Skeletal muscle cell (primary cell): Measurements from ENCODE around the gene MC1R.
"Not testable (repeated sequence)": the region's sequence is repeated elsewhere in the genome, so short reads cannot be mapped to it uniquely, and the experiment has no call there.

Source experiments
- DNase-seq: peaks from one replicate; pipeline ENCODE4 v3.0.0-alpha.2; 2010; ENCODE audit warnings: low read depth
- H3K4me3 ChIP-seq: 2 replicates; pipeline ENCODE4 v1.5.1; 2011; ENCODE audit warnings: low read depth, mild to moderate bottlenecking, control low read depth, low read length, moderate library complexity

MC1R gene

GRCh38 chr16:89918453-89919347 is at the start of gene MC1R:
TSS of gene MC1R (plus strand) at chr16:89918862. CDS start at chr16:89919259, 397 bp downstream.
- peak within 1 kb of the TSS; percentile 48 for H3K4me3 ChIP-seq
- no peak for DNase-seq

- DNase-seq, result no peak
- no peak overlapping the region for H3K4me3 ChIP-seq
Measured at GRCh38 chr16:89869911-89870310, 48.8 kb upstream of the MC1R start.

GRCh38 chr16:89870440-89870839 is 48.2 kb upstream of the MC1R start:
- no peak overlapping the region for H3K4me3 ChIP-seq
- no peak for DNase-seq

- no peak for DNase-seq
Measured at GRCh38 chr16:89871895-89872294, 46.8 kb upstream of the MC1R start.

GRCh38 chr16:89873109-89873971 is 45.3 kb upstream of the MC1R start, which contains the start of gene TCF25:
TSS of gene TCF25 (plus strand) at chr16:89873592. CDS start at chr16:89873668, 76 bp downstream.
- H3K4me3 ChIP-seq, result peak within 1 kb of the TSS; percentile 93
- DNase-seq, result peak; percentile 39

More at GRCh38 chr16:89871895-89872294, 46.8 kb upstream of the MC1R start:
- no peak overlapping the region for H3K4me3 ChIP-seq

GRCh38 chr16:89873972-89874689 is 44.5 kb upstream of the MC1R start:
- H3K4me3 ChIP-seq, result peak overlapping the region; percentile 93
- DNase-seq, result peak; percentile 86

- not testable (repeated sequence) for DNase-seq, H3K4me3 ChIP-seq
Measured at GRCh38 chr16:89879123-89879522, 39.5 kb upstream of the MC1R start.

GRCh38 chr16:89880477-89881367 is 37.9 kb upstream of the MC1R start:
- no peak for DNase-seq
- H3K4me3 ChIP-seq, result no peak overlapping the region

- DNase-seq, result no peak
- no peak overlapping the region for H3K4me3 ChIP-seq
Measured at GRCh38 chr16:89881368-89881730, 37.3 kb upstream of the MC1R start.

GRCh38 chr16:89883346-89884040 is 35.2 kb upstream of the MC1R start:
- H3K4me3 ChIP-seq, result no peak overlapping the region
- DNase-seq, result no peak

- no peak for DNase-seq
Measured at GRCh38 chr16:89884041-89884421, 34.6 kb upstream of the MC1R start.

GRCh38 chr16:89887243-89887642 is 31.4 kb upstream of the MC1R start:
- DNase-seq, result no peak
- H3K4me3 ChIP-seq, result no peak overlapping the region

More at GRCh38 chr16:89884041-89884421, 34.6 kb upstream of the MC1R start:
- H3K4me3 ChIP-seq, result no peak overlapping the region

GRCh38 chr16:89890200-89890599 is 28.5 kb upstream of the MC1R start:
- DNase-seq, result no peak

GRCh38 chr16:89890886-89891657 is 27.6 kb upstream of the MC1R start:
- H3K4me3 ChIP-seq, result no peak overlapping the region
- no peak for DNase-seq

More at GRCh38 chr16:89890200-89890599, 28.5 kb upstream of the MC1R start:
- no peak overlapping the region for H3K4me3 ChIP-seq

- H3K4me3 ChIP-seq, result no peak overlapping the region
- no peak for DNase-seq
Measured at GRCh38 chr16:89892055-89892630, 26.5 kb upstream of the MC1R start.

- DNase-seq, result no peak
- no peak overlapping the region for H3K4me3 ChIP-seq
Measured at GRCh38 chr16:89892635-89893034, 26.0 kb upstream of the MC1R start.
